GM19239 (cell line): ENCODE data around the gene ATP2B1.

ENCODE experiments used
- DNase-seq: peaks from one replicate; pipeline ENCODE4 v3.0.0; 2011; ENCODE audit warnings: low spot score; ENCODE audit not compliant: insufficient read length
- FAIRE-seq: peaks from 2 replicates; lab custom pipeline; 2011; peaks lifted over from hg19 to GRCh38; lab: Jason Lieb, UNC

ATP2B1 gene

GRCh38 chr12:89552376-89552775, 156.3 kb downstream of the ATP2B1 start:
- DNase-seq (no peak), FAIRE-seq (no peak)

GRCh38 chr12:89551747-89552146, 156.9 kb downstream of the ATP2B1 start:
- no peak for DNase-seq
- FAIRE-seq = no peak

GRCh38 chr12:89547101-89547500, 161.5 kb downstream of the ATP2B1 start:
- no peak for DNase-seq
- FAIRE-seq = no peak

GRCh38 chr12:89546151-89546550, 162.5 kb downstream of the ATP2B1 start:
- DNase-seq (no peak), FAIRE-seq (no peak)

- no peak for FAIRE-seq
- no peak for DNase-seq
Measured at GRCh38 chr12:89544681-89545184, 163.9 kb downstream of the ATP2B1 start.

- FAIRE-seq (no peak), DNase-seq (no peak)
Measured at GRCh38 chr12:89544022-89544421, 164.6 kb downstream of the ATP2B1 start.

GRCh38 chr12:89542912-89543592, 165.6 kb downstream of the ATP2B1 start:
- FAIRE-seq = peak; percentile 86
- peak; percentile 43 for DNase-seq

GRCh38 chr12:89542236-89542635, 166.4 kb downstream of the ATP2B1 start:
- FAIRE-seq (no peak), DNase-seq (no peak)

GRCh38 chr12:89540586-89540985, 168.1 kb downstream of the ATP2B1 start:
- FAIRE-seq (no peak), DNase-seq (no peak)

GRCh38 chr12:89539426-89540223, 169.0 kb downstream of the ATP2B1 start:
- DNase-seq (no peak), FAIRE-seq (no peak)

- DNase-seq (no peak), FAIRE-seq (no peak)
Measured at GRCh38 chr12:89538897-89539296, 169.7 kb downstream of the ATP2B1 start.
